SHP77 (cell line): Measurements from ENCODE around the gene MS4A7.
"Not testable (repeated sequence)": the region's sequence is repeated elsewhere in the genome, so short reads cannot be mapped to it uniquely, and the experiment has no call there.

Experiments
- DNase-seq, 2 experiments: peaks; one replicate each; lab custom pipeline; 2025; lab: John Stamatoyannopoulos, UW

The MS4A7 gene

DNA sequence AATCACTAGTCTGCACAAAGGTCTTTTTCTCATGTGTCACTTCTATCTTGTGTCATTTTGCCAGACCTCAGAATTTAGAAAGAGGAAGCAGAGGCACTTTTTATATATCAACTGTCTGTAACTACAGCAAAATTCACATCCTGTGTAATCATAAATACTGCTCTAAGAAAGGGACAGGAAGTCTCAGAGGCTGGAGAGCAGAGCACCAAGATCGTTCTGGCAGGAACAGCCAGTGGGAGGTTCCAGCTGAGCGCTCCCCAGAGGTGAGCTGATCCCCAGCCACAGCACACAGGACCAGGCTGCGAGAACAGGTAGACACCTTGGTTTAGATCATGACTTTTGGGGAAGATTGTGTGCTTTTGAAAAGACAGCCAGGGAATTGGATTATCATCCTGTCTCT is at the start of gene MS4A7:
TSS of gene MS4A7 (plus strand) at position 179 of the 400 bp plus-strand sequence. CDS start 4,610 bp downstream, outside the sequence.
- no peak for DNase-seq

- no peak for DNase-seq
Measured at GRCh38 chr11:60332846-60333245, 45.5 kb upstream of the MS4A7 start.

DNA sequence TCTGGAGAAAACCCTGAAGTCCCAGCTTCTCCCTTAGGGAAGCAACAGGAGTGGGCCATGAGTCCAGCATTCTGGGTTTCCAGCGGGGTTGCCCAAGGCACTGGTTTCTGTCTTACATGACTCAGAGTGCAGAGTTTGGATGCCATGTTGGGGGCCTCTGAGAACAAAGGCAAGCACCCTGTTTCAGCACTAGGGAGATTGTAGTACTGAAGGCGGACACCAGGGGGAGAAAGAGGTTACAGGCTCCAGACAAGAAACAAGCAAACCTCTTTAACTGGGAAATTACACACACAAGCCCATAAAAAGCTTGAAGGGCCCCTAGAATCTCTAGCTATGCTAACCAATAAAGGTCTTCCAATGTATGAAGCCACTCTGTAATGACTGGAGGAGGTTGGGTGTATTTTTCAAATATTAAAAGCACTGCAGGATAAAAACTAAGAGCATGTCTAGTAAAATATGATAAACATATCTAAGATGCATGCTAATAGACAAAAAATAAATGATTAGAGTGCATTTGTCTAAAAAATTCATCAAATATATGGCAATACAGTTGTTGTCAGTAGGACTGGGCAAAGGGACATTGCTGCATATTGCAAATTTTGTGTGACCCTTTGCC is 44.2 kb upstream of the MS4A7 start:
- no peak for DNase-seq

DNA sequence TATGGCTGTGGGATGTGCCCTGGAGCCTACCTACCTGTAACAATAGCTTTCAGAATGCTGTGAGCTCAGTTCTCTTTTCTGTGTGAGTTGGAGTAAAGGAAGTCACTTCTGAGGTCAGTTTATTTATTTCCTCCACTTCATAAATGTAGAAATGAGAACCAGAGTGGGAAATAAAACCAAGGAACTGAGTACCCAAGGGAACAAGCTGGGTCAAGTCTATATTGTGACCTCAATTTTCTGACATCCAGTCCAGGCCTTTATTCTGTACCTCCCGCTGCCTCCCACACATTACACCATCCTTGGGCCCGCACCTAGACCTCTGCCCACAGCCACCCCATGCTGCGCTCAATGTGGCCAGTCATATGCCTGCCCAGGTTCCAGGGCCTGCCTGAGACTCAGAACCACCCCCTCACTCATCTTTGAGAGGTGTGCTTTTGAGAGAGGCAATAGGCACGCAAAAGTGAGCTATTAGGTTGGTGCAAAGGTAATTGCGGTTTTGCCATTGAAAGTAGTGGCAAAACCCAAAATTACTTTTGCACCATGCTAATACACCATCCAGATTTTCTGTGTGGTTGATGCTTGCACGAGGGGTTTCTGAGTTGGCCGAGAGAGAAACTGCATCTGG is 41.5 kb upstream of the MS4A7 start:
- DNase-seq: no peak

GRCh38 chr11:60338053-60338452 is 40.3 kb upstream of the MS4A7 start:
- no peak for DNase-seq

GRCh38 chr11:60339356-60339755 is 39.0 kb upstream of the MS4A7 start:
- DNase-seq: no peak

GRCh38 chr11:60343094-60343704 is 35.1 kb upstream of the MS4A7 start:
- no peak for DNase-seq

DNA sequence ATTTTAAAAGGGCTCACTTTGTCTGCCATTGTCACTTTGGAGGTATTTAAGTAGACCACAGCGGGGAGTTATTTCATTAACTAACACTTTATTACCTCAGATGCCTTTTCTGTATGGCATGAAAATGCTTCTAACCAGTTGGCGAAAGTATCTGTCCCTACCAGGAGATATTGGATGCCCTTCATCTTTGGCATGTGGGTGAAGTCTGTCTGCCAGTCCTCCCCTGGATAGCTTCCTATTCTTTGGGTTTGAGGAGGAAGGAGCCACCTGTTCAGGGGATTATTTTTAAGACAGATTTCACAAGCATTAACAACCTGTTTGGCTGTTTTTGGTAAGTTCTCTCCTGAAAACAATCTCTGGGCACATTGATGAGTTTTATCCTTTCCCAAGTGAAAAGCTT is 34.2 kb upstream of the MS4A7 start:
- no peak for DNase-seq

GRCh38 chr11:60345489-60345888 is 32.8 kb upstream of the MS4A7 start:
- DNase-seq: no peak

- no peak for DNase-seq
Measured at GRCh38 chr11:60347084-60347797, 31.1 kb upstream of the MS4A7 start.

GRCh38 chr11:60348116-60348515 is 30.2 kb upstream of the MS4A7 start:
- DNase-seq: no peak

DNA sequence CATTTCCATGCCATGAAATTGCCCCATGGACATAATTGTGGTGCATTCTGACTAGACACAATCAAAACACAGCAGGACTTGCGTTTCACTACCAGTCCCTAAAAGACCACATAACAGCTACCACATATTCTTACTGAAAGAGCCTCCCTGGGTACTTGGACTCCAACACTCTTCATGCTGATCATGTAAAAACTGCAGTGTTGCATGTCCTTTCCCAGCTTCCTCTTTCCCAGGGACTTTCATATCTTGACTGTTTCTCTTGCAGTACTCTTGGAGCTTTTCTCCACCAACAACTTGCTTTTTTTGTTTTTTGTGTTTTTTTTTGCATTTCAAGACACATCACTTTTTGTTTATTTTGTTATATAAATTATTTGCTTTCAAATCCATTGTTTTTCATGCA is 28.3 kb upstream of the MS4A7 start:
- DNase-seq: no peak

- no peak for DNase-seq
Measured at GRCh38 chr11:60357771-60358170, 20.6 kb upstream of the MS4A7 start.

DNA sequence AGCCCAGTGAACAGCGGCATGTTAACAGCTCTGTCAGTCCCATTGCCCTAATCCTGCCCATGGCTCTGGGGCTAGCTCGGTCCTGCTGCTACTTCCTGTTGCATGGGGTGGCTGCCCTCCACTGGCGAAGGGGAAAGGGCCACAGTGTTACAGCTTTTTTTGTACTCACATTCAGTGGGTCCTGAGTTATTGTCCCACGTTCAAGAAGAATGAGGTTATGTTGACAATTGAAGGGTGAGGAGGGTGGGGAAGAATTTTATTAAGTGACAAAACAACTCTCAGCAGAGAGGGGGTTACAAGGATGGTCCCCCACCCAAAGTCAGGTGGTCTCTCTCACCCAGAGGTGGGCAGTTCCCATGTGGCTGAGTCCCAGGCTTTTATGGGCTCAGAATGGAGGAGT is 17.7 kb upstream of the MS4A7 start:
- no peak for DNase-seq

DNA sequence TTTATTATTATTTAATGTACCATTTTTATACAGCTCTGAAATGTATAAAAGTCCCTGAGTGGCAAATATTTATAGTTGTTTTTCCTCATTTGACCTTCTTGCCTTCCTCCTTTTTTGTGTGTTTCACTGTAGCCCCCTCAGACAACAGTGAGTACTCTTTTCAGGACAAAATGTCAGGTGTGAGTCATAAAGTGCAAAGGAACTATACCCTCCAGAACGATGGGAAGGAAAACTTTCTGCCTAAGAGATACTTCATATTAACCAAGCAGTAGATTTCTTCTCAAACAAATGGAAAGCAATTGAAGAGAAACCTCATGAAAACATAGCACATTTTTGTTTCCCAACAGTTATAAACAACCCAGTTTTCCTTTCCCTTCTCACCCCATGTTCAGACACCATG is 16.1 kb upstream of the MS4A7 start:
- no peak for DNase-seq

- peak in 1 of 2 experiments; percentile 38 for DNase-seq
Measured at GRCh38 chr11:60363542-60364470, 14.5 kb upstream of the MS4A7 start.

- not testable (repeated sequence) for DNase-seq
Measured at GRCh38 chr11:60366262-60366904, 11.9 kb upstream of the MS4A7 start.

DNA sequence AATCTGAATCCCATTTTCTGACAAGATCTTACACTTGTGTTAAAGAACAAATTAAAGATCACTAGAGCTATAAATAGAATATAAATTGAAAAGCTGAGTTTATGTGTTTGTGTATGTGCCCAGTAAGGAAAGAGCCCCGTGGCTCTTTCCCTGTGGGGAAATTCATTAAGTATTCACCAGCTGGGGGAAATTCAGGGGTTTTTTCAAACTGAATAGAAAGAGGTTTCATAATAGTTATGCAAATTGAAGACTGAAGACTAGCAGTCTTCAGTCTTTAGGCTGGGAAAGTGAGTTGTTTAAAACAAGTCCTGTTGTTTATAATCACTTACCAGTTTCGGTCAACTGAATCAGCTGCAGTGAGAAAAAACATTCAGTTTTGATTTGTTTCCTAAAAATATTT is 11.3 kb upstream of the MS4A7 start:
- DNase-seq: no peak

- no peak for DNase-seq
Measured at GRCh38 chr11:60367896-60368295, 10.4 kb upstream of the MS4A7 start.

GRCh38 chr11:60370252-60370810 is 8.0 kb upstream of the MS4A7 start:
- DNase-seq: no peak

DNA sequence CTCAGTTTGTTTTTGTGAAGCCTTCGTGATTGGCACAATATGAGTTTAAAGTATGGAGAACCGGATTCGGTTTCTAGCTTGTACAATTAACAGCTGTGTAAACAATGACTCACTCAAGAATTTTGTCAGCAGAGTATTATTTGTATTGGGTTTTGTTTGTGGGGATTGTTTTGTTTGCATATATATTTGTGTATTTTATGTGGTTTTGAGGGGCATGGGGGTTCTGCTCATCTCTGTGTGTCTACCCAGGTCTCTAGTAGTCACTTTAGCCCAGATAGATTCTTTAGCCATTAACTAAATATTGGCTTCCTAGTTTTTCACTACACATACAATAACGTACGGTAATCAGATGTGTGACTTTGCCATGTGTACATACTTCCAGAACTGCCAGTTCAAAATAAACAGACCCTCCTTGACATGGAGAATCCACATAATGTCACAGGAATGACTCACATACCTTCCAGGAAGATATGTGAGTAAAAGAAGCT is 7.5 kb upstream of the MS4A7 start:
- peak; percentile 67 to 72 for DNase-seq
